ENCODE measurements around the gene DSCAM. TPM values are rescaled to one million over a fixed set of nuclear protein-coding genes. Genes with fewer than 3 reads are reported as not detected.

DSCAM gene
- total and polyA plus RNA-seq, 3 donors from 2014 or later = 0.70 to 2.3 (median 2.0) TPM

- no peaks in the 10 kb centered on the region for H3K27me3 ChIP-seq
- TF ChIP-seq POLR2A (IDR thresholded peaks at IDR 0.05) (no peak), CTCF (IDR thresholded peaks at IDR 0.05) (no peak)
- no peaks in the 10 kb centered on the region for H3K36me3 ChIP-seq (ENCODE audit: low read depth, missing control alignments)
- H3K4me3 ChIP-seq = no peak overlapping the region
- WGBS, 2 donors = 64 to 68% methylated on average over 2 to 3 of the region's 3 CpGs
- intact Hi-C loops (cut with DNase I; ENCODE audit: low total_unique reads) = no loop called here
- no peak overlapping the region for H3K27ac ChIP-seq
- no peaks in the 10 kb centered on the region for H3K9me3 ChIP-seq
- no peak for DNase-seq
- H3K4me1 ChIP-seq = no peaks in the 10 kb centered on the region
These were observed 259.1 kb downstream of the DSCAM start for GRCh38 chr21:40587736-40588346.

- no peaks in the 10 kb centered on the region for H3K4me1 ChIP-seq
- no peaks in the 10 kb centered on the region for H3K36me3 ChIP-seq (ENCODE audit: low read depth, missing control alignments)
- H3K27me3 ChIP-seq = no peaks in the 10 kb centered on the region
- no peak overlapping the region for H3K27ac ChIP-seq
- no peak for TF ChIP-seq CTCF (IDR thresholded peaks at IDR 0.05)
- no peak for TF ChIP-seq POLR2A (IDR thresholded peaks at IDR 0.05)
- DNase-seq = no peak
- H3K4me3 ChIP-seq = no peak overlapping the region
- WGBS, 2 donors = 80 to 84% methylated on average over 2 of the region's 2 CpGs
- intact Hi-C loops (cut with DNase I; ENCODE audit: low total_unique reads) = no loop called here
- no peaks in the 10 kb centered on the region for H3K9me3 ChIP-seq
These were observed 260.4 kb downstream of the DSCAM start for GRCh38 chr21:40586575-40586974.

DNA sequence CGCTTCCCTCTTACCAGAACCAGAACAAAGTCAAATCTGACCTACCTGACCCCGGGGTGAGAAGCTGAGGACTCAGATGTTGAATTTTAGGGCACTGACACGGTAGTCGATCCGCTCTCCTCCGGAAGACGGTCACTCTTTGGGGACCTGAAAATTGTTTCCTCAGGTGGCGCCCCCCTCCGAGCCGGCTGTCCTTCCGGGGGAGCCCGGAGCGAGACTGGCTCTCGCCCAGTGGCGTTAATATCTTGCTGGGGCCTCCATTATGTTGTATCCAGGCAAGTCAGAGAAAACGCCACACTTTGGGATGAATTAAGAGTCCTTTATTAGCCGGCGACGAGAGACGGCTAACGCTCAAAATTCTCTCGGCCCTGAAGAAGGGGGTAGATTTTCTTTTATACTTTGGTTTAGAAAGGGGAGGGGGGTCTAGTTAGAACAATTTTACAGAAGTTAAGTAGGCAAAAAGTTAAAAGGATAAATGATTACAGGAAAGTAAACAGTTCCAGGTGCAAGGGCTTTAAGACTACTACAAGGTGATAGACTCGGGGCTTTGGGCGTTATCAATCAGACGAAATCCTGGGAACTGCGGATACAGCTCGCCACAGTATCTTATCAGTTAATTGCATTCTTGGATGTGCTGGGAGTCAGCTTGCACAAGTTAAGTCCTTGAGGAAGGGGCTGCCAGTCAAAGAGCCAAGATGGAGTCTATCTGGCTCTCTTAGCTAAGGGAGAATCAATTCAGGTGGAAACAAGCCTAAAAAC lies 269.5 kb downstream of the DSCAM start:
- Histone ChIP-seq H3K27ac (no peak overlapping the region), H3K27me3 (no peaks in the 10 kb centered on the region), H3K9me3 (no peaks in the 10 kb centered on the region), H3K4me1 (no peaks in the 10 kb centered on the region), H3K36me3 (ENCODE audit: low read depth, missing control alignments) (no peaks in the 10 kb centered on the region), H3K4me3 (no peak overlapping the region)
- intact Hi-C loops (cut with DNase I; ENCODE audit: low total_unique reads) = no loop called here
- DNase-seq = no peak
- WGBS, 2 donors = 74% methylated on average over 27 of the region's 27 CpGs
- no peak for TF ChIP-seq CTCF (IDR thresholded peaks at IDR 0.05)
- no peak for TF ChIP-seq POLR2A (IDR thresholded peaks at IDR 0.05)

DNA sequence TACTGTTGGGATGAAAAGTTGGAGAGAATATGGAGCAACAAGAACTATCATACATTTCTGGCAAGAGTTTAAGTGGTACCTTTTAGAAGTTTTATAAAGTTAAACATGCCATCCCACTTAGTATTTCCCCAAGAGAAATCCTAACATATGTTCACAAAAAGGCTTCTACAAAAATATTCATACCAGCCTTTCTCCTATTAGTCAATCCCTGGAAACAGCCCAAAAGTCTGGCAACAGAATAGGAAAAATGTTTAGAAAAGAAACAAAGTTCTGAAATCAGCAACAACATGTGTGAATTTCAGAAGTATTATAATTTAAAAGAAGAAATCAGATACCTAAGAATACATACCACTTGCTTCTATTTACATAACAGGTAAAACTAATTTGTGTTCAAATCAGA lies 271.0 kb downstream of the DSCAM start:
- Histone ChIP-seq H3K4me1 (no peaks in the 10 kb centered on the region), H3K36me3 (ENCODE audit: low read depth, missing control alignments) (no peaks in the 10 kb centered on the region), H3K4me3 (no peak overlapping the region), H3K27ac (no peak overlapping the region), H3K9me3 (no peaks in the 10 kb centered on the region), H3K27me3 (no peaks in the 10 kb centered on the region)
- intact Hi-C loops (cut with DNase I; ENCODE audit: low total_unique reads) = no loop called here
- TF ChIP-seq POLR2A (IDR thresholded peaks at IDR 0.05) = no peak
- no peak for TF ChIP-seq CTCF (IDR thresholded peaks at IDR 0.05)
- no peak for DNase-seq

DNA sequence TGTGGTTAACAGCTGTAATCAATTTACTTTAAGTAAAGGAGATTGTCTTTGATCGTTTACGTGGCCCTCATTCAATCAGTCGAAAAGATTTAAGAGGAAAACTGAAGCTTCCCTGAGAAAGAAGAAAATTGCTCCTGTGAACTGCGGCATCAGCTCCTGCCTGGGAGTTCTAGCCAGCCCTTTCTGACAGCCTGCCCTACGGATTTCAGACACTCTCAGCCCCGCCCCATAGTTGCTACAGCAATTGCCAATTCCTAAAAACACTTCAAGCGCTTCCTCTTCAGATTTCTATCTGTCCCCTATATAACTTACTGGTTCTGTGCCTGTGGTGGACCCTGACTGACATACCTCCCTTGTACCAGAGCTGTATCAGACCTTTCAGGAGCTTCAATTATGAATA lies 277.6 kb downstream of the DSCAM start:
- Histone ChIP-seq H3K4me3 (no peak overlapping the region), H3K4me1 (no peaks in the 10 kb centered on the region), H3K9me3 (no peaks in the 10 kb centered on the region), H3K36me3 (ENCODE audit: low read depth, missing control alignments) (no peaks in the 10 kb centered on the region), H3K27me3 (no peaks in the 10 kb centered on the region), H3K27ac (no peak overlapping the region)
- no peak for TF ChIP-seq CTCF (IDR thresholded peaks at IDR 0.05)
- no peak for TF ChIP-seq POLR2A (IDR thresholded peaks at IDR 0.05)
- intact Hi-C loops (cut with DNase I; ENCODE audit: low total_unique reads) = no loop called here
- no peak for DNase-seq
- 70 to 75% methylated on average over 7 of the region's 7 CpGs for WGBS, 2 donors
